Measurements from ENCODE around the gene AACS.
"Not testable (repeated sequence)": the region's sequence is repeated elsewhere in the genome, so short reads cannot be mapped to it uniquely, and the experiment has no call there.

Gene AACS

DNA sequence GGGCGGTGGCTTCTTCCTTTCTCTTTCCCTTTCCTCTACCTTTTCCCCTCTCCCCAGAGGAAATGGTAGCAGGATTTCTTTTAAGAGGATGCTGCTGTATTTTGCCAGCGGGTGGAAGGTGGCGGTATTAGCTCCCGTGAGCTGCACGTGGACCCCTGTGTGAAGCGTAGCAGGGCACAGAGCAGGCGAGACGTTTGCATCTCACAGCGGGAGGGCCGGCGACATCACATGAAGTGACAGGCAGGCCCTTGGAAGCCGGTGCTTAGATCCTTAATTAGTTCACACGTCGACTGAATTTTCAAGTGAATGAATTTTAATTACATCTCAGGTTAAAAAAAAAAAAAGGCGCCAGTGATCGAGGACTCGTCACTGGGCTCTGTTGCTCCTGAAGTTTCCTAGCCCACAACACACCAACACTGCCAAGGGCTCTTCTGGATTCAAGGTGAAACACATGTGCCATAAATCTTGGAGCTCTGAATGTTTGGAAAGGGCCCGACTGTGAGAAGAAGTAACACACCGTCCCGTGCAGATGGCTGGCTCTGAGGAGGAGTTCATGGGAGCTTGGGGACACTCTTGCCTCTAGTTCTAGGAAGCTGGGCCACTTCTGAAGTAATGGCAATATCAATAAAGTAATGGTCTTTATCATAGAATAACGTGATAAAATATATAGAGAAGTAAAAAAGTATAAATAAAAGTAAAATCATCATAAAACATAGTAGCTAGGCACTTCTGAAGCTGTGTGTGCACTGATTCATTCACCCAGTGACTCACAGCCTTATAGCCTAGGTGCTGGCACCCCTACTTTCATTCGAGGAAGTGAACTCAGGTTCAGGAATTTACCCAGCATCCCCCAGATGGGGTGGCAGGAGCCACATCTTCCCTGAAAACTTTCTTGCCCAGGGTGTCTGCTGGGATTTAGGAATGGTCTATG is 75.3 kb downstream of the AACS start:
- Mint-ChIP-seq H3K36me3 (peaks cover 1% of the 10 kb centered on the region), H3K27ac (no peak overlapping the region), H3K4me3 (no peak overlapping the region), H3K4me1 (no peaks in the 10 kb centered on the region), H3K27me3 (no peaks in the 10 kb centered on the region), H3K9me3 (no peaks in the 10 kb centered on the region)

DNA sequence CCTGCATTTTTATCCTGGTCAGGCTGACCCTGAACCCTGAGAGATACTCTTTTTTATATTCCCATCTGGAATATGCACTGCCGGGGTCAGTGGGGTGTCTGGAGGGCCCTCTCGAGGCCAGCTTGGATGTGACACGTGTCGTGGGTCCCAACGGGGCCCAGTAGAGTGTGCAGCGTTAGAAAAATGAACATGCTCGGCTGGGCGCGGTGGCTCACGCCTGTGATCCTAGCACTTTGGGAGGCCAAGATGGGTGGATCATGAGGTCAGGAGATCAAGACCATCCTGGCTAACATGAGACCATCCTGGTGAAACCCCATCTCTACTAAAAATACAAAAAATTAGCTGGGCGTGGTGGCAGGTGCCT is 76.0 kb downstream of the AACS start:
- not testable (repeated sequence) for H3K4me3 Mint-ChIP-seq, H3K4me1 Mint-ChIP-seq, H3K9me3 Mint-ChIP-seq, H3K36me3 Mint-ChIP-seq, H3K27ac Mint-ChIP-seq, H3K27me3 Mint-ChIP-seq

GRCh38 chr12:125142601-125143000 is 77.4 kb downstream of the AACS start:
- H3K36me3 Mint-ChIP-seq = peaks cover 1% of the 10 kb centered on the region
- H3K9me3 Mint-ChIP-seq = no peaks in the 10 kb centered on the region
- no peaks in the 10 kb centered on the region for H3K27me3 Mint-ChIP-seq
- H3K27ac Mint-ChIP-seq = no peak overlapping the region
- no peaks in the 10 kb centered on the region for H3K4me1 Mint-ChIP-seq
- no peak overlapping the region for H3K4me3 Mint-ChIP-seq

DNA sequence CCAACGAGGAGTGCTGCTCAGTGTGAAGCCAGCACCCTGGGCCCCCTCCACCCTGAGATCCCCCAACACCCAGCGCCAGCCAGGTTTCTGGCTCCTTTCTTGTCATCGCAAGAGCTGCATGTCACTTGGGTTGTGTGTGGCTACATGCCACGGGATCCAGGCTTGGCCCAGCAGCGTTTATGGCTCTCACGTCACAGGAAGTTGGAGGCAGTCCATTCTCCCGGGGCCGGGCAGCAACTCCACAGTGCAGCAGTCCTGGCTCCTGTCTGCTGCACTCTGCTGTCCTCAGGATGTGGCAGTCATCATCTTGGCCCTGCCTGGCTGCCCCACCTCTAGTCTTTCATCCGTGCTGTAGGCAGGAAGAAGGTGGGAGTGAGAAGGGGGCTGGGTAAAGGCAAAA is 78.3 kb downstream of the AACS start:
- Mint-ChIP-seq H3K27me3 (no peaks in the 10 kb centered on the region), H3K27ac (no peak overlapping the region), H3K4me3 (no peak overlapping the region)

GRCh38 chr12:125145196-125145595 is 80.0 kb downstream of the AACS start:
- no peaks in the 10 kb centered on the region for H3K27me3 Mint-ChIP-seq
- H3K4me3 Mint-ChIP-seq = no peak overlapping the region
- H3K4me1 Mint-ChIP-seq = no peaks in the 10 kb centered on the region
- no peak overlapping the region for H3K27ac Mint-ChIP-seq
- no peaks in the 10 kb centered on the region for H3K36me3 Mint-ChIP-seq
- H3K9me3 Mint-ChIP-seq = no peaks in the 10 kb centered on the region

More for the DNA sequence above, 78.3 kb downstream of the AACS start:
- Mint-ChIP-seq H3K4me1 (no peaks in the 10 kb centered on the region), H3K36me3 (no peaks in the 10 kb centered on the region), H3K9me3 (no peaks in the 10 kb centered on the region)

- no peaks in the 10 kb centered on the region for H3K4me1 Mint-ChIP-seq
- H3K27ac Mint-ChIP-seq = no peak overlapping the region
- no peaks in the 10 kb centered on the region for H3K27me3 Mint-ChIP-seq
- no peaks in the 10 kb centered on the region for H3K36me3 Mint-ChIP-seq
- H3K4me3 Mint-ChIP-seq = no peak overlapping the region
- H3K9me3 Mint-ChIP-seq = no peaks in the 10 kb centered on the region
Measured at GRCh38 chr12:125148316-125148715, 83.1 kb downstream of the AACS start.

DNA sequence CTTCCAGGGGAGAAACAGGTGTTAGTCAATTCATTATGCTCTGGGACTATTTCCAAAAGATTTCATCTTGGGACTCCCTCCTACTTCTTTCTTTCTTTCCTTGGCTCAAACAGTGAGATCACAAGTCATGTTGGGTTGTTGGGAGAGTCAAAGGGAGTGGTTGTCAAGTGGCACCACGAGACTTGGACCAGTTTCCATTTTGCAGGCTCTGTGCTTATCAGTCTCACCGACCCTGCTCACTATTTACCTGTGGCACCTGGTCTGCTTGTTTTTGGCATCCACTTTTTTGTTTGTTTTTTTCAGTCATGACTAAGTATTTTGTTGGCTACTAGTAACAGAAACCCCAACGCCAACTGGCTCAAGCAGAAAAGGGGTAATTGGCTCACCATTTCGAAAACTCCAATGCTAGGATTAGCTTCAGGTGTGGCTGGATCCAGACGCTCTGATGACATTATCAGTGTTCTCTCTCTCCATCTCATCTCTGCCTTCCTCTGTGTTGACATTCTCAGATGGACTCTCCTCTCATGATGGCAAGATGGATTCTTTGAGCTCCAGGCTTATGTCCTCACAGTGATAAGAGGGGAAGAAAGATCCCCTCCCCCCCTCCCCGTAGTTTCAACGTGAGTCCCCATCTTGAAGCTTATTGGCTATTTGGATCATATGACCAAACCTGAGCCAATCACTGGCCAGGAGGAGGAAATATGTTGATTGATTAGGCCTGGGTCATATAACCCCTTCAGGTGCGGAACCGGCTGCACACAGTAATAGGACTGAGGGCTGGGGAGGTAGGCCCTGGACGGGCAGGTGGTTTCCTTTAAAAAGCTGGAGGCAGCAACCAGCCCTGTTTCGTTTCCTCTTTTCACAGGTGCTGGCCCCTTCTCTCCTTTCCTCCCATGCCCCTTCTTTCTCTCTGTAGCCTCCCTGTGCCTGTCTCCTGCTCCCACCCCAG is 84.2 kb downstream of the AACS start:
- H3K9me3 Mint-ChIP-seq = no peaks in the 10 kb centered on the region
- H3K4me1 Mint-ChIP-seq = no peaks in the 10 kb centered on the region
- no peaks in the 10 kb centered on the region for H3K27me3 Mint-ChIP-seq
- H3K27ac Mint-ChIP-seq = no peak overlapping the region
- no peak overlapping the region for H3K4me3 Mint-ChIP-seq
- no peaks in the 10 kb centered on the region for H3K36me3 Mint-ChIP-seq

DNA sequence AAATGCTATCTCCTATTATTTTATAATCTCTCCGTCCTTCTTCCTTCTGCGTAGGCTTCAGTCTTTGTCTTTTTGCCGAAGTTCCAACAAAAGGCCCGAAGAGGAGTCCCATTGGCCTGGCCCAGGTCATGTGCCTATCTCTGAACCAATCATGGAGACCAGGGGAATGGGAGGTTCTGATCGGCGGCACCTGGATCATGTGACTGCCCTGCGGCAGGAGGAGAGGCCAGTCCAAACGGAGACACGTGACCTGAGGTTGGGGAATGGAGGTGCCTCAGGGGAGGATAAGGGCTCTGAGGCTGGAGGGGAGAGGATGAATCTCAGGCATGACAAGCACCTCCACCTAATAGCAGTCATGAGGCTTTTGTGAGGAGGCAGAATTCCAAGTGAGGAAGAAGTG is 86.0 kb downstream of the AACS start:
- Mint-ChIP-seq H3K27ac (no peak overlapping the region), H3K36me3 (no peaks in the 10 kb centered on the region), H3K9me3 (no peaks in the 10 kb centered on the region), H3K4me1 (no peaks in the 10 kb centered on the region), H3K4me3 (no peak overlapping the region), H3K27me3 (no peaks in the 10 kb centered on the region)

GRCh38 chr12:125152463-125152862 is 87.2 kb downstream of the AACS start:
- no peaks in the 10 kb centered on the region for H3K36me3 Mint-ChIP-seq
- no peaks in the 10 kb centered on the region for H3K9me3 Mint-ChIP-seq
- no peaks in the 10 kb centered on the region for H3K4me1 Mint-ChIP-seq
- H3K4me3 Mint-ChIP-seq = no peak overlapping the region
- H3K27me3 Mint-ChIP-seq = no peaks in the 10 kb centered on the region
- no peak overlapping the region for H3K27ac Mint-ChIP-seq

GRCh38 chr12:125155366-125155765 is 90.1 kb downstream of the AACS start:
- Mint-ChIP-seq H3K36me3 (no peaks in the 10 kb centered on the region), H3K4me1 (no peaks in the 10 kb centered on the region), H3K27me3 (no peaks in the 10 kb centered on the region), H3K9me3 (no peaks in the 10 kb centered on the region), H3K4me3 (no peak overlapping the region), H3K27ac (no peak overlapping the region)

GRCh38 chr12:125157177-125157576 is 91.9 kb downstream of the AACS start:
- no peaks in the 10 kb centered on the region for H3K36me3 Mint-ChIP-seq
- H3K27ac Mint-ChIP-seq = no peak overlapping the region
- no peaks in the 10 kb centered on the region for H3K9me3 Mint-ChIP-seq
- H3K27me3 Mint-ChIP-seq = no peaks in the 10 kb centered on the region
- H3K4me1 Mint-ChIP-seq = no peaks in the 10 kb centered on the region
- no peak overlapping the region for H3K4me3 Mint-ChIP-seq

- no peaks in the 10 kb centered on the region for H3K27me3 Mint-ChIP-seq
- no peak overlapping the region for H3K27ac Mint-ChIP-seq
- H3K4me3 Mint-ChIP-seq = no peak overlapping the region
- H3K4me1 Mint-ChIP-seq = no peaks in the 10 kb centered on the region
- no peaks in the 10 kb centered on the region for H3K9me3 Mint-ChIP-seq
- no peaks in the 10 kb centered on the region for H3K36me3 Mint-ChIP-seq
Measured at GRCh38 chr12:125159702-125160101, 94.5 kb downstream of the AACS start.

GRCh38 chr12:125160281-125160955 is 95.2 kb downstream of the AACS start:
- Mint-ChIP-seq H3K4me3 (no peak overlapping the region), H3K4me1 (no peaks in the 10 kb centered on the region), H3K36me3 (no peaks in the 10 kb centered on the region), H3K27me3 (no peaks in the 10 kb centered on the region), H3K27ac (no peak overlapping the region), H3K9me3 (no peaks in the 10 kb centered on the region)

DNA sequence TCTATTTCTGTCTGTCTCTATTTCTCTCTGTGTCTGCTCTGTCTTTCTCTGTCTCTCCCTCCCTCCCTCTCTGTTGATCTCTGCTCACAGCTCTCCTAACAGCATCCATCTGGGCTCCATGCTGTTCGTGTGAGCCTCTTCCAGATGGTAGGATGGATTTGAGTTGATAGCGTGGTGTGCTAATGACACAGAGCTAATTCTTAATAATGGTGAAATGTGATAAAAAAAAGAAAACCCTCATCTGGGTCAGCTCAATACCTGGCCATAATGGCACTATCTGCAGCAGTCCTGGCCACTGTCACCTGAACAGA is 96.4 kb downstream of the AACS start:
- no peaks in the 10 kb centered on the region for H3K27me3 Mint-ChIP-seq

DNA sequence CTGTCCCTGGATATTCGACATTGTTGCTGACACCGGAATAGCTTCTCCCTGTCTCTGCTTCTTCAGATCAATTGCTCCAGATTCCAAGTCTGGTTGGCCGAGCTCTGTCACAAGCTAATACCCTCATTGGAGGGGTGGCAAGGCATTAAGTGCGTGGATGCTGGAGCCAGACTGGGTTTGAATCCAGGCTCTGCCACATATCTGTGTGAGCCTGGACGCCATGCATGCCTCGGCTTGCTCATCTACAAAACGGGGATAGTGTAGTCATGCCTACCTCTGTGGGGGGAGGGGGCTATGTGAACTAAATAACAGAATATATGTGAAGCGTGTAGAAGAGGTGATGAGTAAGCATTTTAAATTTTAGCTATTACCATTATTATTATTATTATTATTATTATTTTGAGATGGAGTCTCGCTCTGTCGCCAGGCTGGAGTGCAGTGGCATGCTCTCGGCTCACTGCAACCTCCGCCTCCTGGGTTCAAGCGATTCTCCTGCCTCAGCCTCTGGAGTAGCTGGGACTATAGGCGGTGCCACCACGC is 97.3 kb downstream of the AACS start:
- no peak overlapping the region for H3K4me3 Mint-ChIP-seq
- no peak overlapping the region for H3K27ac Mint-ChIP-seq
- H3K9me3 Mint-ChIP-seq = no peaks in the 10 kb centered on the region
- no peaks in the 10 kb centered on the region for H3K4me1 Mint-ChIP-seq
- peaks cover 1% of the 10 kb centered on the region for H3K27me3 Mint-ChIP-seq
- no peaks in the 10 kb centered on the region for H3K36me3 Mint-ChIP-seq

More for the DNA sequence above, 96.4 kb downstream of the AACS start:
- peak overlapping the region; percentile 27 for H3K27ac Mint-ChIP-seq
- H3K4me3 Mint-ChIP-seq = no peak overlapping the region
- no peaks in the 10 kb centered on the region for H3K4me1 Mint-ChIP-seq
- H3K9me3 Mint-ChIP-seq = no peaks in the 10 kb centered on the region
- no peaks in the 10 kb centered on the region for H3K36me3 Mint-ChIP-seq
